GM19395 (cell line): ENCODE data around the gene KLF6.
A peak's percentile ranks its signal among the peaks of the same experiment; 100 is the strongest.

Experiments
- ATAC-seq: cut with Tn5 transposase; IDR thresholded peaks from one replicate; pipeline ENCODE4 v1.9.1; 2021; ENCODE audit warnings: mild to moderate bottlenecking, moderate library complexity; ENCODE audit not compliant: unreplicated experiment

Gene KLF6

GRCh38 chr10:3812141-3812540, 27.1 kb upstream of the KLF6 start:
- no peak for ATAC-seq

- peak; percentile 85 for ATAC-seq
These were observed 26.4 kb upstream of the KLF6 start for GRCh38 chr10:3811291-3811870.

GRCh38 chr10:3808689-3809199, 23.7 kb upstream of the KLF6 start:
- no peak for ATAC-seq

- no peak for ATAC-seq
These were observed 23.0 kb upstream of the KLF6 start for GRCh38 chr10:3807928-3808496.

- no peak for ATAC-seq
These were observed 22.4 kb upstream of the KLF6 start for GRCh38 chr10:3807211-3807927.

- no peak for ATAC-seq
These were observed 21.6 kb upstream of the KLF6 start for GRCh38 chr10:3806603-3807002.

- ATAC-seq, result peak; percentile 44
These were observed 20.9 kb upstream of the KLF6 start for GRCh38 chr10:3805791-3806461.

- ATAC-seq, result peak; percentile 39
These were observed 20.3 kb upstream of the KLF6 start for GRCh38 chr10:3805201-3805790.

GRCh38 chr10:3803927-3804741, 19.1 kb upstream of the KLF6 start:
- ATAC-seq, result no peak

GRCh38 chr10:3803295-3803926, 18.4 kb upstream of the KLF6 start:
- ATAC-seq, result no peak

GRCh38 chr10:3802526-3803265, 17.7 kb upstream of the KLF6 start:
- no peak for ATAC-seq

- ATAC-seq, result no peak
These were observed 16.7 kb upstream of the KLF6 start for GRCh38 chr10:3801558-3802192.

- no peak for ATAC-seq
These were observed 15.6 kb upstream of the KLF6 start for GRCh38 chr10:3800586-3800985.

- no peak for ATAC-seq
These were observed 12.7 kb upstream of the KLF6 start for GRCh38 chr10:3797750-3798149.

- ATAC-seq, result no peak
These were observed 8.5 kb upstream of the KLF6 start for GRCh38 chr10:3793553-3793952.

GRCh38 chr10:3792710-3793219, 7.8 kb upstream of the KLF6 start:
- ATAC-seq, result no peak

- no peak for ATAC-seq
These were observed 7.1 kb upstream of the KLF6 start for GRCh38 chr10:3791974-3792633.

GRCh38 chr10:3790858-3791257, 5.8 kb upstream of the KLF6 start:
- ATAC-seq, result no peak
